GM19043 (cell line): ENCODE measurements around the gene GTF2H2C.
"Not testable (repeated sequence)": the region's sequence is repeated elsewhere in the genome, so short reads cannot be mapped to it uniquely, and the experiment has no call there.

ENCODE experiments used
- ATAC-seq: cut with Tn5 transposase; IDR thresholded peaks from one replicate; pipeline ENCODE4 v1.9.1; 2021; ENCODE audit warnings: low read depth; ENCODE audit not compliant: unreplicated experiment

The GTF2H2C gene

GRCh38 chr5:69560587-69561431, 818 bp downstream of the GTF2H2C start:
- ATAC-seq: not testable (repeated sequence)

DNA sequence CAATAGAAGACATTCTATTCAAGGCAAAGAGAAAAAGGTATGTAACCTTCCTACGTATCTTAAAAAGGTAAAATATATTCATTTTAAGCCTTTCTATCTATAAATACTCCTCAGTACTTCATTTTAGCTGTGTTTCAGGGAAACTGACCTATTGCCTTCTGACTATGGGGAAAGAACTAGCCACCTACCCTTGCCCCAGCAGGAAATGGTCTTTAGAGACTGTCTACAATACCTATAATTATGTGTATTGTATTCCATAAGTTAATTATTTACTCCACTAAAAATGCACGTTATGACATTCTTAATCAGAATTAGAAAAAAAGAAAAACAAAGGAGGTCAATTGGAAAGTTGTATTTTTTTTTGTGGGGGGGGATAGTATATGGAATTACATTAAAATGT, 6.2 kb downstream of the GTF2H2C start:
- ATAC-seq: not testable (repeated sequence)

DNA sequence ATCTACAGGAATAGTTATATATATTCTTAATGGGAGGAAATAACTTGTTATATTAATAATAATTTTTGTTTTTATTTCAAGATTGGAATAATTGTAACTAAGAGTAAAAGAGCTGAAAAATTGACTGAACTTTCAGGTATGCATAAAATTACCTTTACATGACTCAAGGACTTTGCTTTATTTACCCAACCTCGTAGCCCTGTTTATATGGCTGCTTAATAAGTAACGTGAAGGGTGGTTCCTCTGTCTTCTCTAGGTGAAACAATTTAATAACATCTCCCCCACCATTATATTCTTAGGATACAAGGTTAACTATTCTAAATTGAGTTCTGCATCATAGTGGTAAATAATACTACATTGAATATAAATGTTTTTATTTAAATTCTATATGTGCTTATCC, 8.1 kb downstream of the GTF2H2C start:
- ATAC-seq: not testable (repeated sequence)

- not testable (repeated sequence) for ATAC-seq
Measured at GRCh38 chr5:69583356-69583755, 23.4 kb downstream of the GTF2H2C start.

- not testable (repeated sequence) for ATAC-seq
Measured at GRCh38 chr5:69596114-69596840, 36.3 kb downstream of the GTF2H2C start.

DNA sequence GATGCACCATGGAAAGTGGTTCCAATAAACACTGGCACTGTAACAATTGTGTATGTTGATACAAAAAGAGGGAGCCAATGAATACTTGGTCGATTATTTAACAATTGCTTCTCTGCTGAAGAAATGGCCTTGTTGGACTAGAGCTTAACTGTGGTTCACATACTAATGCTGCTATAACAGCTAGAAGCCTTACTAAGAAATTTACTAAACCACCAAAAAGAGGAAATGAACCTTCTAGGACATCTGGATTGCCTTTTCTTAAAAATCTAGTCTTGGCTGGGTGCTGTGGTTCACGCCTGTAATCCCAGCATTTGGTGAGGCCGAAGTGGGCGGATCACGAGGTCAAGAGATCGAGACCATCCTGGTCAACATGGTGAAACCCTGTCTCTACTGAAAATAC, 42.0 kb downstream of the GTF2H2C start:
- ATAC-seq: peak; percentile 96

DNA sequence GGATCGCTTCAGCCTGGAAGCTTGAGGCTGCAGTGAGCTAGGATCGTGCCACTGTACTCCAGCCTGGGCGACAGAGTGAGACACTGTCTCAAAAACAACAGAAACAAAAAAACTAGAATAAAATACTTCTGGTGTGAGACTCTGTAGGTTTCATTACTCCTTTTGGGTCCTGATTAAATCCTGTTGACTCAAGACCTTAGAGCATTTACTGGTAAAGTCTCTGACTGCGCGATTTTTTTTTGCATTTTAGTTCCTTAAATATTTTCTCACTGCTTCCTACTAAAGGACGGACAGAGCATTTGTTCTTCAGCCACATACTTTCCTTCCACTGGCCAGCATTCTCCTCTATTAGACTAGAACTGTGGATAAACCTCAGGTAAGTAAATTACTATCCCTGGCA, 46.8 kb downstream of the GTF2H2C start:
- not testable (repeated sequence) for ATAC-seq

DNA sequence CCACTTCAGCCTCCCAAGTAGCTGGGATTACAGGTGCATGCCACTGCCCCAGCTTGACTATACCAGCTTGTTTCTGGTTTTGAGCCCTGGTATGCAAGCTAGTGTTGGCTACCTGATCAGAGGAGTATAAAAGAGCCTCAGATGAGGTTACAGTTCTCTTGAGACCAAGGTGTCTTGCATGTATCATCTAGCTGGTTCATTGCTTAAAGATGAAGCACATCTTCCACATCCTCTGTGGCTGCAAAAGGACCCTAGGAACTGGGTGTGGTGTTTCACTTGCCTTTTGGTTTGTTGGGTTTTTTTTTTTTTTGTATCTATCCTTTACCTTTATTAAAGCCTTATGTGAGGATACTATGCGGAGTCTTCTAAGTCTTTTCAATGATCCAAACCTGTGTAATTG, 47.8 kb downstream of the GTF2H2C start:
- ATAC-seq: not testable (repeated sequence)

DNA sequence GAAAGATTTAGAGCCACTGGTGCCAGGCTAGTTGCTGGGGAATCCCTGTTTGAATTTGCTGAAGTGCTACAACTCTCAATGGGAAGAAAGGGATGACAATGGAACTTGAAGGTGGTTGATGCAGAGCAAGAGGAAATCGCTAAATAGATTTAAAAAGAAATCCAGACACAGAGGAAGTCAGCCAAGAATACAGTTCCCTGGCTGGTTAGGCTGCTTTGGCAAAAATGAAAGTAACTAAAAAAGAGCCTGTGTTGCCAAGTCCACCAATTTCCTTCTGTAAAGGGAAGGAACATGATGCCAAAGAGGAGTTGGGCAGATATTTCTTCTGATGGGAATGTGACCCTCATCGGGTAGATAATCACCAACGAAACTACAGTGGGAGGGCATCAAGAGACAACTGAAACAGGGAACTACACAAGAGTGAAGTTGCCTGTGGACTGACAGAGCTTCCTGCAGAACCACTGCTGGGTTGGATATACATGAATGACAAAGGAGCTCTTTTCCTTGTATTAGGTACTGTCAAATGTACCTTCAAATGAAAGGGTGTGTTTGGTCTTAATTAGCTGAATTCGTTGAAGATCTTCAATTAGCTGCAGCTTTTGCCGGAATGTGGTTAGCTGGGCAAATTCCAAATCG, 49.0 kb downstream of the GTF2H2C start:
- not testable (repeated sequence) for ATAC-seq

GRCh38 chr5:69614843-69615242, 54.9 kb downstream of the GTF2H2C start:
- not testable (repeated sequence) for ATAC-seq

DNA sequence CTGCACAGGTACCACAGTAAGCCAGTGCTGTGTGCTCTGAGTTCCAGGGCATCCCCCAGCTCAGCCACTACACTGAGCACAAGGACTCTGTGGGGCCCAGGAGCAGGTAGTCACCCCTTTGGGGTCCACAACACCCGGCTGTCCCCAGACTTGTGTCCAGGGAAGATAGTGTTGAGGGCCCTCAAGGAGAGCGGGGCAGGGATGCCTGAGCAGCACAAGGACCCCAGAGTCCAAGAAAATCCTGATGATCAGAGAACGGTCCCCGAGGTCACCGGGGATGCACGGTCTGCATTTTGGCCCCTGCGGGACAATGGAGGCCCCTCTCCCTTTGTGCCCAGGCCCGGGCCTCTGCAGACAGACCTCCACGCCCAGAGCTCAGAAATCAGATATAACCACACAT, 71.9 kb downstream of the GTF2H2C start:
- not testable (repeated sequence) for ATAC-seq
